K562 (cell line): ENCODE results near the gene SYTL2. TPM values are rescaled to one million over a fixed set of nuclear protein-coding genes. Genes with fewer than 3 reads are reported as not detected.

Source experiments
- ASH1L ChIP-seq: fragments of 450-650 bp; IDR thresholded peaks from 2 replicates; pipeline ENCODE4 v1.6.1; 2018; ENCODE audit warnings: borderline replicate concordance, mild to moderate bottlenecking, low read depth; ENCODE audit not compliant: partially characterized antibody
- CBFA2T2 ChIP-seq: fragments of 450-650 bp; conservative IDR thresholded peaks from 2 replicates; pipeline ENCODE4 v1.6.1; 2017; ENCODE audit warnings: mild to moderate bottlenecking
- CBFA2T3 ChIP-seq: fragments of 450-650 bp; IDR thresholded peaks from 2 replicates; pipeline ENCODE4 v1.6.1; 2017
- ESRRB ChIP-seq: fragments of 250-450 bp; sonication (Bioruptor Pico); IDR thresholded peaks from 2 replicates; pipeline ENCODE4 v1.5.0; 2020; ENCODE audit warnings: mild to moderate bottlenecking, moderate library complexity, borderline replicate concordance
- ZNF140 ChIP-seq: fragments of 250-450 bp; sonication (Bioruptor Pico); IDR thresholded peaks from 2 replicates; pipeline ENCODE4 v1.8.0; 2021; ENCODE audit warnings: moderate library complexity, mild to moderate bottlenecking, inconsistent platforms
- polyA plus RNA-seq, 8 experiments: library from polyadenylated mRNA; depleted of rRNA in 4 of 8; stranded (reverse) in 5 of 8; unstranded in 3 of 8; fragments of >200 nt; fragmentation: Nextera tagmentation in 2 of 8; fragmentation: Illumina TruSeq in 1 of 8; extraction: Ambion mirVana in 2 of 8; extraction: Trizol in 1 of 8; gene quantifications; 2 replicates each; pipeline versions ENCODE4 v1.2.1 to v1.2.3, GENCODE V29; 2011 to 2014; ENCODE audit warnings: inconsistent platforms in 1 of 8, missing spikeins in 1 of 8
- total RNA-seq, 7 experiments: library from RNA; depleted of rRNA in 6 of 7; stranded (reverse); fragments of >200 nt in 6 of 7; fragmentation: Illumina TruSeq in 2 of 7; extraction: Trizol in 2 of 7; gene quantifications; 2 replicates each; pipeline versions ENCODE4 v1.2.1 to v1.2.3, GENCODE V29; 2011 to 2021; ENCODE audit warnings: low replicate concordance in 1 of 7
- TF ChIP-seq, protein P1 (sequence below): fragments of 250-450 bp; sonication (Bioruptor Pico); IDR thresholded peaks from 2 replicates; pipeline ENCODE4 v1.4.0; 2020
- TF ChIP-seq, protein P2 (sequence below), 3 experiments: fragments of 200-800 bp in 1 of 3; fragments of 250-450 bp in 1 of 3; fragments of 450-650 bp in 1 of 3; sonication (Bioruptor Pico) in 1 of 3; sonication (Bioruptor generic) in 1 of 3; formaldehyde crosslinking in 1 of 3; IDR thresholded peaks; 2 replicates each; pipeline versions ENCODE4 v1.6.1 to v1.8.0; 2016 to 2022; ENCODE audit warnings: mild to moderate bottlenecking in 2 of 3, missing genetic modification characterization in 2 of 3, missing compliant biosample characterization in 1 of 3, moderate library complexity in 1 of 3
- TF ChIP-seq, protein P3 (sequence below), 2 experiments: IDR thresholded peaks; 2 replicates each; pipeline ENCODE4 v1.6.1; 2011; ENCODE audit warnings: borderline replicate concordance in 1 of 2, control low read depth in 1 of 2, low read depth in 1 of 2, low read length in 1 of 2, mild to moderate bottlenecking in 1 of 2, mixed read lengths in 1 of 2, moderate library complexity in 1 of 2; ENCODE audit not compliant: insufficient read depth in 1 of 2, insufficient read length in 1 of 2, poor library complexity in 1 of 2, severe bottlenecking in 1 of 2; ENCODE audit errors: extremely low read depth in 1 of 2
- TF ChIP-seq, protein P4 (sequence below): fragments of 250-450 bp; sonication (Bioruptor Pico); IDR thresholded peaks from 2 replicates; pipeline ENCODE4 v1.8.0; 2021; ENCODE audit warnings: moderate library complexity, mild to moderate bottlenecking, inconsistent platforms

Gene SYTL2
- total and polyA plus RNA-seq, 9 of the 15 experiments (the other 6 are each of a cell fraction or from before 2014, with no cell fraction given) = 0.05 to 0.57 (median 0.35) TPM

DNA sequence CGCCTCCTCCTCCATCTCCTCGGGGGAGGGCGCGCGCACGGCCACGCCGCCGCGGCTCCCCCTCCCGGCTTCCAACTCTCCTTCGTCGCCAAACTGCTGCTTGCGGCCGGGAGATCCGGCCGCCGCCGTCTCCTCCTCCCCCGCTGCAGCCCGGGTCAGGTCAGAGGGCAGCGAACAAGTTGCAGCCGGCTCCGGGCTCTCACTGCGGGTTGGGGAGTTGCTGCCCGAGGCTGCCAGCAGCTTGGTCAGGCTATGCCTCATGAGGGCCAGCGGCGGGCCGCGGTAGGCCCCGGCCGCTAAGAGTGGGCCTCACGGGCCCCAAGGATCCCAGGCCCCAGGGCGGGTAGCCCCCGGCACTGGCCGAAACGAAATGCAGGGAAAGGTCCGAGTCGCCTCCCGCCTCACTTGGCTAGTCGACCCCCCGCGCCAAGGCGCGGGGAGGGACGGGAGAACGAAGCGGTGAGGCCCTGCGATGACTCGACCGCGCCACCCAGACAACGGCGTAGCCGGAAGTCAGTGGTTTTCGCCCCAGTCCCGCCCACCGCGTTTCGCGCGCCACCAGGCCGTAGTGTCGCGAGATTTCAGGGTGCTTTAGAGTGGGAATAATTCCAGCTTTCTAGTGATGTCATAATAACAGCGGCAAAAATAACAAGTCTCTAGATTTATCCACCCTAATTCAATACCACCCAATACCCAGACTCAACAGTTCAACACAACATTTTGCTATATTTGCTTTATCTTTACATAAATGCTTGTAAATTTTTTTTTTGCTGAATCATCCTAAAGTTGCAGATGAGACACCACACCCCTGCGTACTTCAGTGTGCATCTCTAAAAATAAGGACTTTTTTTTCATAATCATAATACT is 146.1 kb downstream of the SYTL2 start, which contains the start of gene CREBZF (continued):
- TF ChIP-seq, protein P1, sequence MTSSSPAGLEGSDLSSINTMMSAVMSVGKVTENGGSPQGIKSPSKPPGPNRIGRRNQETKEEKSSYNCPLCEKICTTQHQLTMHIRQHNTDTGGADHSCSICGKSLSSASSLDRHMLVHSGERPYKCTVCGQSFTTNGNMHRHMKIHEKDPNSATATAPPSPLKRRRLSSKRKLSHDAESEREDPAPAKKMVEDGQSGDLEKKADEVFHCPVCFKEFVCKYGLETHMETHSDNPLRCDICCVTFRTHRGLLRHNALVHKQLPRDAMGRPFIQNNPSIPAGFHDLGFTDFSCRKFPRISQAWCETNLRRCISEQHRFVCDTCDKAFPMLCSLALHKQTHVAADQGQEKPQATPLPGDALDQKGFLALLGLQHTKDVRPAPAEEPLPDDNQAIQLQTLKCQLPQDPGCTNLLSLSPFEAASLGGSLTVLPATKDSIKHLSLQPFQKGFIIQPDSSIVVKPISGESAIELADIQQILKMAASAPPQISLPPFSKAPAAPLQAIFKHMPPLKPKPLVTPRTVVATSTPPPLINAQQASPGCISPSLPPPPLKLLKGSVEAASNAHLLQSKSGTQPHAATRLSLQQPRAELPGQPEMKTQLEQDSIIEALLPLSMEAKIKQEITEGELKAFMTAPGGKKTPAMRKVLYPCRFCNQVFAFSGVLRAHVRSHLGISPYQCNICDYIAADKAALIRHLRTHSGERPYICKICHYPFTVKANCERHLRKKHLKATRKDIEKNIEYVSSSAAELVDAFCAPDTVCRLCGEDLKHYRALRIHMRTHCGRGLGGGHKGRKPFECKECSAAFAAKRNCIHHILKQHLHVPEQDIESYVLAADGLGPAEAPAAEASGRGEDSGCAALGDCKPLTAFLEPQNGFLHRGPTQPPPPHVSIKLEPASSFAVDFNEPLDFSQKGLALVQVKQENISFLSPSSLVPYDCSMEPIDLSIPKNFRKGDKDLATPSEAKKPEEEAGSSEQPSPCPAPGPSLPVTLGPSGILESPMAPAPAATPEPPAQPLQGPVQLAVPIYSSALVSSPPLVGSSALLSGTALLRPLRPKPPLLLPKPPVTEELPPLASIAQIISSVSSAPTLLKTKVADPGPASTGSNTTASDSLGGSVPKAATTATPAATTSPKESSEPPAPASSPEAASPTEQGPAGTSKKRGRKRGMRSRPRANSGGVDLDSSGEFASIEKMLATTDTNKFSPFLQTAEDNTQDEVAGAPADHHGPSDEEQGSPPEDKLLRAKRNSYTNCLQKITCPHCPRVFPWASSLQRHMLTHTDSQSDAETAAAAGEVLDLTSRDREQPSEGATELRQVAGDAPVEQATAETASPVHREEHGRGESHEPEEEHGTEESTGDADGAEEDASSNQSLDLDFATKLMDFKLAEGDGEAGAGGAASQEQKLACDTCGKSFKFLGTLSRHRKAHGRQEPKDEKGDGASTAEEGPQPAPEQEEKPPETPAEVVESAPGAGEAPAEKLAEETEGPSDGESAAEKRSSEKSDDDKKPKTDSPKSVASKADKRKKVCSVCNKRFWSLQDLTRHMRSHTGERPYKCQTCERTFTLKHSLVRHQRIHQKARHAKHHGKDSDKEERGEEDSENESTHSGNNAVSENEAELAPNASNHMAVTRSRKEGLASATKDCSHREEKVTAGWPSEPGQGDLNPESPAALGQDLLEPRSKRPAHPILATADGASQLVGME (CRISPR knock-in tag) = no peak
- peak; percentile 44; the same call in 1 of the 2 replicates for TF ChIP-seq CBFA2T3
- TF ChIP-seq, protein P2, sequence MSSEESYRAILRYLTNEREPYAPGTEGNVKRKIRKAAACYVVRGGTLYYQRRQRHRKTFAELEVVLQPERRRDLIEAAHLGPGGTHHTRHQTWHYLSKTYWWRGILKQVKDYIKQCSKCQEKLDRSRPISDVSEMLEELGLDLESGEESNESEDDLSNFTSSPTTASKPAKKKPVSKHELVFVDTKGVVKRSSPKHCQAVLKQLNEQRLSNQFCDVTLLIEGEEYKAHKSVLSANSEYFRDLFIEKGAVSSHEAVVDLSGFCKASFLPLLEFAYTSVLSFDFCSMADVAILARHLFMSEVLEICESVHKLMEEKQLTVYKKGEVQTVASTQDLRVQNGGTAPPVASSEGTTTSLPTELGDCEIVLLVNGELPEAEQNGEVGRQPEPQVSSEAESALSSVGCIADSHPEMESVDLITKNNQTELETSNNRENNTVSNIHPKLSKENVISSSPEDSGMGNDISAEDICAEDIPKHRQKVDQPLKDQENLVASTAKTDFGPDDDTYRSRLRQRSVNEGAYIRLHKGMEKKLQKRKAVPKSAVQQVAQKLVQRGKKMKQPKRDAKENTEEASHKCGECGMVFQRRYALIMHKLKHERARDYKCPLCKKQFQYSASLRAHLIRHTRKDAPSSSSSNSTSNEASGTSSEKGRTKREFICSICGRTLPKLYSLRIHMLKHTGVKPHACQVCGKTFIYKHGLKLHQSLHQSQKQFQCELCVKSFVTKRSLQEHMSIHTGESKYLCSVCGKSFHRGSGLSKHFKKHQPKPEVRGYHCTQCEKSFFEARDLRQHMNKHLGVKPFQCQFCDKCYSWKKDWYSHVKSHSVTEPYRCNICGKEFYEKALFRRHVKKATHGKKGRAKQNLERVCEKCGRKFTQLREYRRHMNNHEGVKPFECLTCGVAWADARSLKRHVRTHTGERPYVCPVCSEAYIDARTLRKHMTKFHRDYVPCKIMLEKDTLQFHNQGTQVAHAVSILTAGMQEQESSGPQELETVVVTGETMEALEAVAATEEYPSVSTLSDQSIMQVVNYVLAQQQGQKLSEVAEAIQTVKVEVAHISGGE (CRISPR knock-in tag; IDR thresholded peaks at IDR 0.05) = 0 out of 6 replicates have a peak, but pooled peaks of 1 of the 3 experiments have one; percentile 31
- TF ChIP-seq, protein P3, sequence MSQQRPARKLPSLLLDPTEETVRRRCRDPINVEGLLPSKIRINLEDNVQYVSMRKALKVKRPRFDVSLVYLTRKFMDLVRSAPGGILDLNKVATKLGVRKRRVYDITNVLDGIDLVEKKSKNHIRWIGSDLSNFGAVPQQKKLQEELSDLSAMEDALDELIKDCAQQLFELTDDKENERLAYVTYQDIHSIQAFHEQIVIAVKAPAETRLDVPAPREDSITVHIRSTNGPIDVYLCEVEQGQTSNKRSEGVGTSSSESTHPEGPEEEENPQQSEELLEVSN (IDR thresholded peaks at IDR 0.05; ENCODE audit: borderline replicate concordance in 1 of 2, extremely low read depth in 1 of 2, insufficient read depth in 1 of 2, insufficient read length in 1 of 2, low read depth in 1 of 2, low read length in 1 of 2, poor library complexity in 1 of 2, severe bottlenecking in 1 of 2) = peak; percentile 71 to 76
- no peak for TF ChIP-seq ASH1L
- TF ChIP-seq CBFA2T2 = peak; percentile 28; the same call in 1 of the 2 replicates
- TF ChIP-seq ESRRB (CRISPR knock-in tag) = no peak
- TF ChIP-seq, protein P4, sequence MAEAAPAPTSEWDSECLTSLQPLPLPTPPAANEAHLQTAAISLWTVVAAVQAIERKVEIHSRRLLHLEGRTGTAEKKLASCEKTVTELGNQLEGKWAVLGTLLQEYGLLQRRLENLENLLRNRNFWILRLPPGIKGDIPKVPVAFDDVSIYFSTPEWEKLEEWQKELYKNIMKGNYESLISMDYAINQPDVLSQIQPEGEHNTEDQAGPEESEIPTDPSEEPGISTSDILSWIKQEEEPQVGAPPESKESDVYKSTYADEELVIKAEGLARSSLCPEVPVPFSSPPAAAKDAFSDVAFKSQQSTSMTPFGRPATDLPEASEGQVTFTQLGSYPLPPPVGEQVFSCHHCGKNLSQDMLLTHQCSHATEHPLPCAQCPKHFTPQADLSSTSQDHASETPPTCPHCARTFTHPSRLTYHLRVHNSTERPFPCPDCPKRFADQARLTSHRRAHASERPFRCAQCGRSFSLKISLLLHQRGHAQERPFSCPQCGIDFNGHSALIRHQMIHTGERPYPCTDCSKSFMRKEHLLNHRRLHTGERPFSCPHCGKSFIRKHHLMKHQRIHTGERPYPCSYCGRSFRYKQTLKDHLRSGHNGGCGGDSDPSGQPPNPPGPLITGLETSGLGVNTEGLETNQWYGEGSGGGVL (CRISPR knock-in tag) = no peak
- TF ChIP-seq ZNF140 = no peak
